Measurements from ENCODE around the gene RFX2.

GRCh38 chr19:6084821-6085220 is 25.5 kb downstream of the RFX2 start:
- no peak for TF ChIP-seq CTCF (IDR thresholded peaks at IDR 0.05; ENCODE audit: insufficient read depth, low read length, poor library complexity, severe bottlenecking)
- no peak for TF ChIP-seq EZH2phosphoT487 (conservative IDR thresholded peaks at IDR 0.05; ENCODE audit: low read length)
